Mesenchymal stem cell (in vitro differentiated cells and primary cell): ENCODE measurements around the gene LHFPL6.

Experiments
- DNase-seq: peaks from one replicate; pipeline ENCODE4 v3.0.0-alpha.2; 2013
- H2AFZ ChIP-seq: one replicate; pipeline ENCODE4 v1.6.1; 2013; ENCODE audit warnings: low read depth, mild to moderate bottlenecking, control low read depth, inconsistent platforms, low read length, moderate library complexity
- H2AK5ac ChIP-seq: 2 replicates; pipeline ENCODE4 v1.6.1; 2013; ENCODE audit warnings: low read length, moderate library complexity, mild to moderate bottlenecking, inconsistent platforms; ENCODE audit not compliant: severe bottlenecking
- H2BK120ac ChIP-seq: one replicate; pipeline ENCODE4 v1.6.1; 2013; ENCODE audit warnings: low read depth, mild to moderate bottlenecking, inconsistent platforms, low read length, moderate library complexity
- H2BK12ac ChIP-seq, 2 experiments: one replicate each; pipeline ENCODE4 v1.6.1; 2013; ENCODE audit warnings: inconsistent platforms in 2 of 2, low read length in 2 of 2, mild to moderate bottlenecking in 2 of 2, moderate library complexity in 2 of 2, control low read depth in 1 of 2
- H2BK15ac ChIP-seq: one replicate; pipeline ENCODE4 v1.6.1; 2013; ENCODE audit warnings: mild to moderate bottlenecking, low read depth, inconsistent platforms; ENCODE audit not compliant: poor library complexity, severe bottlenecking
- H2BK5ac ChIP-seq: 2 replicates; pipeline ENCODE4 v1.6.1; 2013; ENCODE audit warnings: low read depth, mild to moderate bottlenecking, low read length, control low read depth, inconsistent platforms; ENCODE audit not compliant: poor library complexity, severe bottlenecking
- H3K14ac ChIP-seq, 2 experiments: one replicate each; pipeline ENCODE4 v1.6.1; 2013; ENCODE audit warnings: inconsistent platforms in 2 of 2, low read length in 2 of 2, control low read depth in 1 of 2, mild to moderate bottlenecking in 1 of 2, moderate library complexity in 1 of 2
- H3K18ac ChIP-seq, 2 experiments: one replicate each; pipeline ENCODE4 v1.6.1; 2013; ENCODE audit warnings: inconsistent platforms in 2 of 2, low read length in 2 of 2, control low read depth in 1 of 2, low read depth in 1 of 2, mild to moderate bottlenecking in 1 of 2
- H3K23ac ChIP-seq, 2 experiments: one replicate each; pipeline ENCODE4 v1.6.1; 2013; ENCODE audit warnings: inconsistent platforms in 2 of 2, low read length in 2 of 2, mild to moderate bottlenecking in 2 of 2, moderate library complexity in 2 of 2, control low read depth in 1 of 2
- H3K27ac ChIP-seq: 2 replicates; pipeline ENCODE4 v1.5.1; 2013; ENCODE audit warnings: mild to moderate bottlenecking, moderate library complexity, low read length, control low read depth, inconsistent platforms; ENCODE audit not compliant: poor library complexity, severe bottlenecking
- H3K27me3 ChIP-seq, 2 experiments: 2 replicates each; pipeline versions ENCODE4 v1.6.1 to v1.7.0; 2013; ENCODE audit warnings: low read length in 2 of 2, mild to moderate bottlenecking in 2 of 2, moderate library complexity in 2 of 2, control low read depth in 1 of 2, inconsistent platforms in 1 of 2; ENCODE audit not compliant: control insufficient read depth in 1 of 2, insufficient read depth in 1 of 2
- H3K36me3 ChIP-seq, 2 experiments: 2 replicates each; pipeline versions ENCODE4 v1.6.1 to v1.7.0; 2013; ENCODE audit warnings: low read length in 2 of 2, control low read depth in 1 of 2, inconsistent platforms in 1 of 2, low read depth in 1 of 2, mild to moderate bottlenecking in 1 of 2; ENCODE audit not compliant: insufficient read depth in 2 of 2, control insufficient read depth in 1 of 2
- H3K4ac ChIP-seq, 2 experiments: one replicate each; pipeline ENCODE4 v1.6.1; 2013; ENCODE audit warnings: inconsistent platforms in 2 of 2, low read length in 2 of 2, mild to moderate bottlenecking in 2 of 2, moderate library complexity in 2 of 2, control low read depth in 1 of 2, low read depth in 1 of 2
- H3K4me1 ChIP-seq: 2 replicates; pipeline ENCODE4 v1.6.1; 2013; ENCODE audit warnings: low read depth, low read length, control low read depth; ENCODE audit not compliant: control insufficient read depth, insufficient read depth
- H3K4me2 ChIP-seq: 2 replicates; pipeline ENCODE4 v1.6.1; 2013; ENCODE audit warnings: low read length, mild to moderate bottlenecking, inconsistent platforms; ENCODE audit not compliant: poor library complexity, severe bottlenecking
- H3K4me3 ChIP-seq, 2 experiments: 2 replicates each; pipeline versions ENCODE4 v1.5.1 to v1.7.0; 2013; ENCODE audit warnings: low read length in 2 of 2, mild to moderate bottlenecking in 2 of 2, control low read depth in 1 of 2, low read depth in 1 of 2; ENCODE audit not compliant: insufficient read depth in 1 of 2
- H3K79me1 ChIP-seq: replicated peaks from 2 replicates; pipeline ENCODE4 v1.6.1; 2013; ENCODE audit warnings: mild to moderate bottlenecking, control low read depth, low read length, inconsistent platforms; ENCODE audit not compliant: poor library complexity, severe bottlenecking
- H3K9ac ChIP-seq: 2 replicates; pipeline ENCODE4 v1.7.0; 2013; ENCODE audit warnings: mild to moderate bottlenecking, low read length, moderate library complexity
- H3K9me3 ChIP-seq: 2 replicates; pipeline ENCODE4 v1.7.0; 2013; ENCODE audit warnings: mild to moderate bottlenecking, low read length; ENCODE audit not compliant: control insufficient read depth
- H4K8ac ChIP-seq: one replicate; pipeline ENCODE4 v1.6.1; 2013; ENCODE audit warnings: inconsistent platforms, mild to moderate bottlenecking, low read length, moderate library complexity
- H4K91ac ChIP-seq: one replicate; pipeline ENCODE4 v1.6.1; 2013; ENCODE audit warnings: mild to moderate bottlenecking, low read length, inconsistent platforms
- WGBS: methylation state at CpG from one replicate; pipeline ENCODE4 v1.1.7; 2013; ENCODE audit warnings: mixed read lengths; 5-methylcytosine and 5-hydroxymethylcytosine counted together

LHFPL6 gene

DNA sequence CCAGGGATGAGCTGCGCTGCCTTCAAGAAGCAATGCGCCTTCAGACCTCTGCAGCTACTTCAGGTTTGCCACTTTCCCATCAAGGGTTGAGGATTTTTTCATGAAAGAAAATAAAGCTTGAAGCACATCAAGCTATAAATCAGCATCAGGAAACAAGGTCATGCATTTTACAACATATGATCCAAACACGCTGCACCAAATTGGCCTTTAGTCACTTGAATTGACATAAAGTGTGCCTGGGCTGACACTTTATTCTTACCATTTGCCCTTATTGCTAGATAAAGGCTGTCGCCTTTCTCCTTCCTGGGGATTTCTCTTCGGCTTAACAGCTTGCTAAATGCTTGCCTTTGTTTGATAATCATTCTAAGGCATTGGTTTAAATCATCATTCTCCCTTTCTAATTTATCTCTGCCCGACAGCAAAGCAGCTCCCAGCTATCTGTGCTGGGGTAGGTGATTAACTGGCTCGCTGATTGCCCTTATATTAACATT is 87.7 kb downstream of the LHFPL6 start:
- Histone ChIP-seq H3K14ac (no peak overlapping the region), H4K8ac (no peak overlapping the region), H4K91ac (no peak overlapping the region), H3K27me3 (no peaks in the 10 kb centered on the region), H3K4me1 (peaks cover 2% of the 10 kb centered on the region), H3K4me3 (no peak overlapping the region), H3K36me3 (no peaks in the 10 kb centered on the region), H3K4me2 (no peak overlapping the region), H2BK12ac (no peak overlapping the region), H2BK5ac (no peak overlapping the region), H3K79me1 (peaks cover 14% of the 10 kb centered on the region), H2BK15ac (no peak overlapping the region), H3K9me3 (no peaks in the 10 kb centered on the region), H2AFZ (no peak overlapping the region), H3K23ac (no peak overlapping the region), H2AK5ac (peak overlapping the region; percentile 93), H3K27ac (peak overlapping the region; percentile 38), H3K18ac (no peak overlapping the region), H3K4ac (no peak overlapping the region), H2BK120ac (no peak overlapping the region), H3K9ac (no peak overlapping the region)
- no peak for DNase-seq
- WGBS = 58% methylated on average over 5 of the region's 7 CpGs

DNA sequence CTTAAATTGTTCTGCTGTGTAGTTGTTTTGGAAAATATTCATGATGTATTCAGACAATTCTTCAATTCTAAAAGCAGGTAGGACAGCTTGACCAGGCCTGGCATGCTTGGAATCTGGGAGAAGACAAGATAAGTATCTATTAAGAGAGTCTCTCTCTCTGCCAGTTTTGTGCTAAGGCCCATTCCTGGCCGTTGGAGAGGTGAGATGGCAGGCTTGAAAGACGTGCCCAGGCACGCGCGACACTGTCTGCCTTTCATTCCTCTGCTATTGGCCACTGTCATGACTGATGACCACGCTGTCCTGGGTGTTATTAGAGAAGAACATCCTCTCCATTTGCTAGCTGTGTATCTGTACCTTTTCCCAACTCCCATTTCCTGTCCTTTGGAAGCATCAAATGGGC is 90.3 kb downstream of the LHFPL6 start:
- no peak overlapping the region for H3K27ac ChIP-seq
- no peak overlapping the region for H2BK5ac ChIP-seq
- H2BK12ac ChIP-seq = no peak overlapping the region
- H3K23ac ChIP-seq = no peak overlapping the region
- no peak overlapping the region for H2AK5ac ChIP-seq
- no peak overlapping the region for H3K4me2 ChIP-seq
- H2AFZ ChIP-seq = no peak overlapping the region
- no peak overlapping the region for H2BK120ac ChIP-seq
- H3K4me3 ChIP-seq = no peak overlapping the region
- peaks cover 3% of the 10 kb centered on the region for H3K4me1 ChIP-seq
- H3K9me3 ChIP-seq = no peaks in the 10 kb centered on the region
- no peak overlapping the region for H4K8ac ChIP-seq
- no peak overlapping the region for H3K14ac ChIP-seq
- no peak for DNase-seq
- no peak overlapping the region for H4K91ac ChIP-seq
- H3K79me1 ChIP-seq = peaks cover 9% of the 10 kb centered on the region
- H3K4ac ChIP-seq = no peak overlapping the region
- no peak overlapping the region for H3K9ac ChIP-seq
- no peak overlapping the region for H3K18ac ChIP-seq
- H2BK15ac ChIP-seq = no peak overlapping the region
- whole genome bisulfite sequencing = 100% methylated on average over 6 of the region's 6 CpGs
- H3K36me3 ChIP-seq = no peaks in the 10 kb centered on the region
- no peaks in the 10 kb centered on the region for H3K27me3 ChIP-seq

DNA sequence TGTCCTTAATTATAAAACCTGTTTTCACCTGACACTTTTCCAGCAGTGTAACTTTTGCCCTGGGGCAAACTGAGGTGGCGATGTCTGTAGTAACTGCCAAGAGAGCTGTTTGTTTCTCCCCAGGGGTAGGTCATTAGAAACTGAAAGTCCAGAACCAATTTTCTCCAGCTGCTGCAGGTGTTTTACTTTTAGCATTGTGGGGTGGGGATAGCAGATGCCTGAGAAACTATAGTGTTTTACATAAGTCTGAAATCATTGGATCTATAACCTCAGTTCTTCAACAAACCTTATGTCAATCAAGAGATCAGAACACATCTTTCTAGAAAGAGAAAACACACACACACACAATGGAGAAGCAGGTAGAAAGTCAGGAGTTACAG is 92.7 kb downstream of the LHFPL6 start:
- peaks cover 4% of the 10 kb centered on the region for H3K4me1 ChIP-seq
- no peak overlapping the region for H3K14ac ChIP-seq
- H4K91ac ChIP-seq = no peak overlapping the region
- H3K27ac ChIP-seq = no peak overlapping the region
- no peak overlapping the region for H2BK5ac ChIP-seq
- H2BK15ac ChIP-seq = no peak overlapping the region
- no peak overlapping the region for H2BK12ac ChIP-seq
- 79% methylated on average over 1 of the region's 1 CpG for WGBS
- H3K4ac ChIP-seq = no peak overlapping the region
- no peaks in the 10 kb centered on the region for H3K36me3 ChIP-seq
- H2AFZ ChIP-seq = no peak overlapping the region
- H3K18ac ChIP-seq = no peak overlapping the region
- no peak for DNase-seq
- H3K4me3 ChIP-seq = no peak overlapping the region
- H4K8ac ChIP-seq = no peak overlapping the region
- no peaks in the 10 kb centered on the region for H3K27me3 ChIP-seq
- H3K9ac ChIP-seq = no peak overlapping the region
- no peaks in the 10 kb centered on the region for H3K9me3 ChIP-seq
- no peak overlapping the region for H3K4me2 ChIP-seq
- H2BK120ac ChIP-seq = no peak overlapping the region
- H2AK5ac ChIP-seq = no peak overlapping the region
- peaks cover 8% of the 10 kb centered on the region for H3K79me1 ChIP-seq
- H3K23ac ChIP-seq = no peak overlapping the region

DNA sequence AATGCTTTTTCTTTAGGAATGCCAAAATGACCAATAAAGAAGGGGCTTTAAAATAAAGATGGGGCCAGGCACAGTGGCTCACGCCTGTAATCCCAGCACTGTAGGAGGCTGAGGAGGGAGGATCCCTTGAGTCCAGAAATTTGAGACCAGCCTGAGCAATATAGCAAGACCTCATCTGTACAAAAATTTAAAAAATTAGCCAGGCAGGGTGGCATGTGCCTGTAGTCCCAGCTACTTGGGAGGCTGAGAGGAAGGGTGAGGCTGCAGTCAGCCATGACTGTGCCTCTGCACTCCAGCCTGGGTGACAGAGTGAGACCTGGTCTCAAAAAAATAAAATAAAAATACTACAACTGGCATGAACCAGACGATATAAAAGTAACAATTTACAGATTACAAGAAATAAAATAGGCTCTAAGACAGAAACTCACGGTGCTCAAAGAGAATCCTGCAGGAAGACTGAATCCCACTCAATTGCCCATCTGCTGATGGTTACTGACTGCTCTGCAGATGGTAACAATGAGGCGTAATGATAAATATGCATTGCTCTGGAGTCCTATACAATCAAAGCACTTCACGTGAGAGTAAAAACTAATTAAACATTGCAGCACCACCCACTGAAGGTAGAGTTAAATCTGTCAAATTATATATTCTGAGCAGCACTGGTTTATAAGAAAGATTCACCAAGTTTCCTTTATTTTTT is 93.2 kb downstream of the LHFPL6 start:
- WGBS = 93% methylated on average over 3 of the region's 5 CpGs
- Histone ChIP-seq H3K36me3 (no peaks in the 10 kb centered on the region), H3K4ac (no peak overlapping the region), H3K18ac (no peak overlapping the region), H2BK12ac (no peak overlapping the region), H3K27me3 (no peaks in the 10 kb centered on the region), H3K79me1 (peaks cover 7% of the 10 kb centered on the region), H2BK15ac (no peak overlapping the region), H3K4me3 (no peak overlapping the region), H3K9ac (no peak overlapping the region), H3K4me2 (no peak overlapping the region), H4K91ac (no peak overlapping the region), H3K14ac (no peak overlapping the region), H3K9me3 (no peaks in the 10 kb centered on the region), H4K8ac (no peak overlapping the region), H3K23ac (no peak overlapping the region), H3K27ac (no peak overlapping the region), H2AFZ (no peak overlapping the region), H2AK5ac (no peak overlapping the region), H3K4me1 (peaks cover 4% of the 10 kb centered on the region), H2BK5ac (no peak overlapping the region), H2BK120ac (no peak overlapping the region)
- no peak for DNase-seq
